Measurements from ENCODE around the gene ENPP7.

- TF ChIP-seq TAF1 (IDR thresholded peaks at IDR 0.05; ENCODE audit: borderline replicate concordance, low read depth, low read length) (no peak), POLR2A (IDR thresholded peaks at IDR 0.05; ENCODE audit: low read depth, low read length) (no peak)
Observed at GRCh38 chr17:79715098-79715942, 15.4 kb upstream of the ENPP7 start.
